Activated T-cell treated with anti-CD3 and anti-CD28 coated beads, Interleukin-2, amount 50 U/mL, for 4 hours (primary cell): Measurements from ENCODE around the gene TRIM65. TPM values are rescaled to one million over a fixed set of nuclear protein-coding genes. Genes with fewer than 3 reads are reported as not detected.
"Not testable (repeated sequence)": the region's sequence is repeated elsewhere in the genome, so short reads cannot be mapped to it uniquely, and the experiment has no call there.

Experiments
- ATAC-seq, 2 donors: fragments of 200-7000 bp; cut with Tn5 transposase; one replicate each; pipeline ENCODE4 v1.10.0; 2021
- DNase-seq: peaks from one replicate; pipeline ENCODE4 v3.0.0-alpha.2; 2020
- H3K27me3 Mint-ChIP-seq: one replicate; pipeline ENCODE4 v1.8.0; 2021; ENCODE audit warnings: low read depth, mixed read lengths
- H3K36me3 Mint-ChIP-seq: one replicate; pipeline ENCODE4 v1.8.0; 2022; ENCODE audit warnings: mixed read lengths; ENCODE audit not compliant: insufficient read depth
- H3K4me1 Mint-ChIP-seq: one replicate; pipeline ENCODE4 v1.8.0; 2021; ENCODE audit warnings: low read depth, mixed read lengths
- H3K4me3 Mint-ChIP-seq: one replicate; pipeline ENCODE4 v1.8.0; 2021; ENCODE audit warnings: mild to moderate bottlenecking, moderate library complexity, mixed read lengths
- H3K9me3 Mint-ChIP-seq: one replicate; pipeline ENCODE4 v1.8.0; 2021; ENCODE audit warnings: mixed read lengths
- total RNA-seq, 3 donors: library from RNA; stranded (reverse); gene quantifications; one replicate each; pipeline ENCODE4 v1.2.1, GENCODE V29; 2021

The TRIM65 gene
- total RNA-seq, 3 donors from 2014 or later: 35.3 to 46.9 (median 43.7) TPM

DNA sequence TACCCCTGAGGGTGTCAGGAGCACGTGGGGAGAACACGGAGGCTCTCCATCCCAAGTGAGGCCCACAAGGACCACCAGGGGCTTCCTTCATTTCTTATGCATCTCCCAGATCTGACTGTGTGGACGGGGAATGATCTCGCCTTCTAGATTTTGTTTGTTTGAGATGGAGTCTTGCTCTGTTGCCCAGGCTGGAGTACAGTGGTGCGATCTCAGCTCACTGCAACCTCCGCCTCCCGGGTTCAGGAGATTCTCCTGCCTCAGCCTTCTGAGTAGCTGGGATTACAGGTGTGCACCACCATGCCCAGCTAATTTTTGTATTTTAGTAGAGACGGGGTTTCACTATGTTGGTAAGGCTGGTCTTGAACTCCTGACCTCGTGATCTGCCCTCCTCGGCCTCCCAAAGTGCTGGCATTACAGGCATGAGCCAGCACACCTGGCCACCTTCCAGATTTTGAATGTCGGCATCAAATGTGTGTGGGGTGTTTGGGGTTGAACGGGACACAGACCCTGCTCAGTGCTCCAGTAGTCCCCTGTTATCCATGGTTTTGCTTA, 27.9 kb downstream of the TRIM65 start:
- not testable (repeated sequence) for ATAC-seq, DNase-seq, H3K9me3 Mint-ChIP-seq, H3K4me3 Mint-ChIP-seq, H3K27me3 Mint-ChIP-seq, H3K36me3 Mint-ChIP-seq
- peaks cover 30% of the 10 kb centered on the region for H3K4me1 Mint-ChIP-seq

GRCh38 chr17:75865404-75866188, 31.2 kb downstream of the TRIM65 start:
- H3K9me3 Mint-ChIP-seq, DNase-seq, H3K27me3 Mint-ChIP-seq, ATAC-seq, H3K36me3 Mint-ChIP-seq: not testable (repeated sequence)
- peak overlapping the region; percentile 24 for H3K4me3 Mint-ChIP-seq
- H3K4me1 Mint-ChIP-seq: peaks cover 20% of the 10 kb centered on the region

- H3K9me3 Mint-ChIP-seq, H3K27me3 Mint-ChIP-seq, H3K36me3 Mint-ChIP-seq, DNase-seq: not testable (repeated sequence)
- Mint-ChIP-seq H3K4me3 (peak overlapping the region; percentile 24), H3K4me1 (peaks cover 20% of the 10 kb centered on the region)
- ATAC-seq: peak; percentile 32 to 60
These were observed 31.9 kb downstream of the TRIM65 start for GRCh38 chr17:75864887-75865286.

- DNase-seq (no peak), ATAC-seq (peak; percentile 69 to 75)
- no peaks in the 10 kb centered on the region for H3K27me3 Mint-ChIP-seq
- H3K4me3 Mint-ChIP-seq: no peak overlapping the region
- H3K9me3 Mint-ChIP-seq: no peaks in the 10 kb centered on the region
- peaks cover 21% of the 10 kb centered on the region for H3K4me1 Mint-ChIP-seq
- H3K36me3 Mint-ChIP-seq: no peaks in the 10 kb centered on the region
These were observed 32.3 kb downstream of the TRIM65 start for GRCh38 chr17:75864448-75864871.

GRCh38 chr17:75861927-75862317, 34.8 kb downstream of the TRIM65 start:
- Mint-ChIP-seq H3K36me3 (no peaks in the 10 kb centered on the region), H3K4me3 (no peak overlapping the region), H3K27me3 (no peaks in the 10 kb centered on the region), H3K9me3 (no peaks in the 10 kb centered on the region), H3K4me1 (peaks cover 33% of the 10 kb centered on the region)
- ATAC-seq (no peak), DNase-seq (no peak)

DNA sequence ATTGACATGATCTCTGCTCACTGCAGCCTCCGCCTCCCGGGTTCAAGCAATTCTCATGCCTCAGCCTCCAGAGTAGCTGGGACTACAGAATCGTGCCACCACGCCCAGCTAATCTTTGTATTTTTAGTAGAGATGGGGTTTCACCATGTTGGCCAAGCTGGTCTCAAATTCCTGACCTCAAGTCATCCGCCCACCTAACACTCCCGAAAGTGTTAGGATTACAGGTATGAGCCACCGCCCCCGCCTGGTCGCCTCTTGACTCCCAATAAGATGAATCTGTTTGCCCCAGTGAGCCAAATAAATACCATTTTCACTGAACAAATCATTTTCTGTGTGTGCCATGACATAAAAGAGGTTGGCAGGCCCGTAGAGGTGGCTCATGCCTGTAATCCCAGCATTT, 37.4 kb downstream of the TRIM65 start:
- not testable (repeated sequence) for H3K27me3 Mint-ChIP-seq, H3K36me3 Mint-ChIP-seq, H3K9me3 Mint-ChIP-seq, ATAC-seq, DNase-seq, H3K4me3 Mint-ChIP-seq
- H3K4me1 Mint-ChIP-seq: peaks cover 29% of the 10 kb centered on the region

GRCh38 chr17:75856062-75856756, 40.5 kb downstream of the TRIM65 start:
- peak in 1 of 2 donors; percentile 33 for ATAC-seq
- H3K36me3 Mint-ChIP-seq: no peaks in the 10 kb centered on the region
- H3K9me3 Mint-ChIP-seq: no peaks in the 10 kb centered on the region
- H3K27me3 Mint-ChIP-seq: no peaks in the 10 kb centered on the region
- no peak overlapping the region for H3K4me3 Mint-ChIP-seq
- peaks cover 39% of the 10 kb centered on the region for H3K4me1 Mint-ChIP-seq
- peak; percentile 36 for DNase-seq

- Mint-ChIP-seq H3K4me1 (peaks cover 39% of the 10 kb centered on the region), H3K27me3 (no peaks in the 10 kb centered on the region), H3K36me3 (no peaks in the 10 kb centered on the region), H3K9me3 (no peaks in the 10 kb centered on the region), H3K4me3 (no peak within 1 kb of the TSS)
- peak; percentile 91 to 93 for ATAC-seq
- peak; percentile 96 for DNase-seq
These were observed 41.3 kb downstream of the TRIM65 start, which contains the start of gene WBP2 for GRCh38 chr17:75855310-75856061. WBP2 (minus strand) TSS chr17:75855335; CDS start chr17:75855297, 38 bp downstream.

- no peak for DNase-seq
- H3K9me3 Mint-ChIP-seq: no peaks in the 10 kb centered on the region
- no peaks in the 10 kb centered on the region for H3K27me3 Mint-ChIP-seq
- peaks cover 39% of the 10 kb centered on the region for H3K4me1 Mint-ChIP-seq
- H3K36me3 Mint-ChIP-seq: peaks cover under 1% of the 10 kb centered on the region
- ATAC-seq: peak; percentile 9 to 16
- no peak overlapping the region for H3K4me3 Mint-ChIP-seq
These were observed 41.9 kb downstream of the TRIM65 start for GRCh38 chr17:75854881-75855309.

DNA sequence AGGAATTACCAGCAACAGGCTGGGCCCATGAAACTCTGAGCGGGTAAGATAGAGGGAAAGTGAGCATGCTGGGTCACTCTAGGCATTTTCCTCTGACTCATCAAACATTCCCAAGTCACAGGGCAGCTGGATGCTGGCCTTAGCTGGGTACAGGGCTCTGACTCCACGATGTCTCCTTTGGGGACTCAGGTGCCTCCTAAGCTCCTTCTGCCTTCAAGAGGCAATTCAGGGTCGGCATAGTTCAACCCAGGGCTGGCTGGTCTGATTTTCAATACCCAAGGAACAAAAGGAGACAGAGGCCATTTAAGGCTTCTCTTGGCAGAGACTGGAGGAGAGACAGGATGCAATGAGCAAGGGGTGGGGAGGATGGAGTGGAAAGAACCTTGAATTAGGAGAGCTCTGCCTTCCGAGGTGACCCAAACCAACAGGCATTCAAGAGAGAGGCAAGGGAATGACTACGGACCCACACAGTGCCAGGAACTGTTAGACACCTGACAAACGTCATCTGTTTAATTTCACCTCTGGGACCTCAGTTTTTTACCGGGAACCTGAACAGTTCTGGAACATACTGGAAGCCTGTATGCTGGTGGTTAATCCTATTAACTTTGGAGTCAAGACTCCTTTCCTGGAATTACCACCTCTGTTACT, 42.5 kb downstream of the TRIM65 start:
- H3K9me3 Mint-ChIP-seq: no peaks in the 10 kb centered on the region
- H3K36me3 Mint-ChIP-seq: peaks cover 7% of the 10 kb centered on the region
- H3K4me3 Mint-ChIP-seq: no peak overlapping the region
- ATAC-seq: no peak
- H3K27me3 Mint-ChIP-seq: no peaks in the 10 kb centered on the region
- H3K4me1 Mint-ChIP-seq: peaks cover 36% of the 10 kb centered on the region
- DNase-seq: no peak

DNA sequence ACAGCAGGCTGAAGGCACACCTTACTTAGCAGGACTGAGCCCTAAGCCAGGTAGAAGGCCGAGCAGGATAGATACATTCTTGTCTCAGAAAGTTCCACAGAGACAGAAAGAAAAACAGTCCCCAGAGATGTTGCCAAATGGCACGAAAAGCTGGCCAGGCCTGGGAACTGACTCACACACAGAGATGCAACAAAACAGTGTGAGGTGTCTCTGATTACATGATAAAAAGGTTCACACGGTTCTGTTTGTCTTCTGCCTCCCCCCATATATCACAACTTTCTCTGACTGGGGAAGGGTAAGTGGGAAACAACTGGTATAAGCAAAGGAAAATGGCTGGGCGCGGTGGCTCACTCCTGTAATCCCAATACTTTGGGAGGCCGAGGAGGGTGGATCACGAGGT, 43.3 kb downstream of the TRIM65 start:
- peaks cover 33% of the 10 kb centered on the region for H3K4me1 Mint-ChIP-seq
- no peaks in the 10 kb centered on the region for H3K9me3 Mint-ChIP-seq
- H3K36me3 Mint-ChIP-seq: peaks cover 8% of the 10 kb centered on the region
- ATAC-seq: no peak
- H3K4me3 Mint-ChIP-seq: peak overlapping the region; percentile 13
- no peak for DNase-seq
- H3K27me3 Mint-ChIP-seq: no peaks in the 10 kb centered on the region

DNA sequence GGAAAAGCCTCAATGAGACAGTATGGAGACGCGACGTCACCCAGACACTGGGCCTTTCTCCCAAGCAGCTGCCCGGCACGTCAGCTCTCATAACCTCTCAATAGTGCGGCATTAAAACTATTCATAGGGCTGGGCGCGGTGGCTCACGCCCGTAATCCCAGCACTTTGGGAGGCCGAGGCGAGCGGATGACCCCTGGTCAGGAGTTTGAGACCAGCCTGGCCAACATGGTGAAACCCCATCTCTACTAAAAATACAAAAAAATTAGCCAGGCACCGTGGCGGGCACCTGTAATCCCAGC, 45.1 kb downstream of the TRIM65 start:
- H3K27me3 Mint-ChIP-seq, H3K9me3 Mint-ChIP-seq, H3K4me3 Mint-ChIP-seq, ATAC-seq, DNase-seq: not testable (repeated sequence)
- H3K4me1 Mint-ChIP-seq: peaks cover 33% of the 10 kb centered on the region
- H3K36me3 Mint-ChIP-seq: peaks cover 12% of the 10 kb centered on the region

DNA sequence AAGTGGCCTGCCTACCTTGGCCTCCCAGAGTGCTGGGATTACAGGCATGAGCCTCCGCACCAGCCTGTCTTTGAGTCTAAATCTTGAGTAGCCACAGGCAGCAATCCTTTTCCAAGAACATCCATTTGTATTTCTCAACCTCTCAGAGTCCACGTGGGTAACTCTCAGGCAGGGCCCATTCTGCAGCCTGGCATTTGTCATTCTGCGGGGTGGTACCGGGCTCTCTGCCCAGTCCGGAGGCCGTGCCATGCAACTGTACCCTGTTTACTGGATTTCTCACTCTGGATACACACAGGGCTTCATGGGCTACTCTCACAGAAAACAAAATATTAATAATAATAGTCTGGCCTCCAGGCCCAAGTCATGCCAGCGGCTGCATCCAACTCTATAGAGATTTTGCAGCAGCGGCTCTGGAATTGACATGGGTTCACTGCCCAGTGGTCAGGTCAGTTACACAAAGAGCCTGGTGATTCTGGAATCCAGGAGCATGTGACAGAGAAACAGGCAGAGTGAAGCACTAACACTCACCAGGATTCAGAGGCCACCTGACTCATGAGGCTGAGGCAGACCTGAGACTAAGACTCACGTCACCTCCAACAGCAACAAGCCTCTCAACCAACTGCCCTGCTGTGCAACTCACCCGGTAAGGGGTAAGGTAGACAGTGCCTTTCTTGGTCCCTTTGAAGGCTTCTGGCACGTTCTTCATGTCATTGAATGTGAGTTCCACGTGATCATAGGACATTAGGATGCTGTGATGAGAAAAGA, 45.6 kb downstream of the TRIM65 start:
- H3K9me3 Mint-ChIP-seq: no peaks in the 10 kb centered on the region
- H3K4me1 Mint-ChIP-seq: peaks cover 28% of the 10 kb centered on the region
- H3K27me3 Mint-ChIP-seq: no peaks in the 10 kb centered on the region
- ATAC-seq: no peak
- no peak overlapping the region for H3K4me3 Mint-ChIP-seq
- DNase-seq: no peak
- H3K36me3 Mint-ChIP-seq: peaks cover 14% of the 10 kb centered on the region
